C4-2B (cell line): ENCODE data around the gene CNTNAP1.

Experiments used
- ZFX ChIP-seq: fragments of 450-650 bp; IDR thresholded peaks from 2 replicates; pipeline ENCODE4 v1.6.1; 2017
- TF ChIP-seq, protein P1 (sequence below): fragments of 450-650 bp; conservative IDR thresholded peaks from 2 replicates; pipeline ENCODE4 v1.5.1; 2017; ENCODE audit warnings: mild to moderate bottlenecking

DNA sequence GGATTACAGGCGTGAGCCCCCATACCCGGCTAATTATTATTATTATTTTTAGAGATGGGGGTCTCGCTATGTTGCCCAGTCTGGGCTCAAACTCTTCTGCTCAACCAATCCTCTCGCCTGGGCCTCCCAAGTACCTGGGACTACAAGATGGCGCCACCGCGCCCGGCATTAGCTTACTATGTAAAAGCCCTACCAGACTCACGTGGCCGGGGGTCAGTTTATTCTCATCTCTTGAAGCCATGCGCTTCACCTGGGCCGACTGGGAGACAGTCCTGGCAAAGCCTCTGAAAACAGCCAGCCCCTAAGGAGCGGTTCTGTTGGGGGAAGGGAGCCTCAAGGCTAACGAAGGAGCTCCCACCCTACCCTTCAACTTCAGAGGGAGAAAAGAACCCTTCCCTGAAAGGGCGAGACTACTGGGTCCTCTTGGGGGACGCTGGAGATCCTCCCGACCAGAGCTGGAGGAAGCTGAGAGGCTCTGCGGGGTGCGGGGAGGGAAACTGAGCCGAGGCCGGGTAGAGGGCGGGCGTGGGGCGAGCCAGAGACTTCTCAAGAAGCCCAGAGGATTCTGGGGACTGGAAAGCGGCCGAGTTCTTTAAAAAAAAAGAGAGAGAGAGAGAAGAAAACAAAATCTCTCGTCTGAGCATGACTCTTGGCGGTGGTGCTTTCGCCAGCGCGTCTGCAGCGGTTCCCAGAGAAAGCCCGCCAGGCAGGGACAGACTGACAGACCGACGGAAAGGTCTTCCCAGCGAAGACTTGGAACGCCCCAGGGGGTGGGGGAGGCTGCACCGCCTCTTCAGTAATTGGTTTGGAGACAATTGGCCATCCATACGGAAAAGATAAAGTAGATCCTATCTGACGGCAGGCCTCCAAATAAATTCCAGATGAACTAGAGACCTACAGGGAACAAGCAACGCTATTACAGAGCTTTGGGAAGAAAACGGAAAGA lies 28.9 kb upstream of the CNTNAP1 start:
- TF ChIP-seq, protein P1, sequence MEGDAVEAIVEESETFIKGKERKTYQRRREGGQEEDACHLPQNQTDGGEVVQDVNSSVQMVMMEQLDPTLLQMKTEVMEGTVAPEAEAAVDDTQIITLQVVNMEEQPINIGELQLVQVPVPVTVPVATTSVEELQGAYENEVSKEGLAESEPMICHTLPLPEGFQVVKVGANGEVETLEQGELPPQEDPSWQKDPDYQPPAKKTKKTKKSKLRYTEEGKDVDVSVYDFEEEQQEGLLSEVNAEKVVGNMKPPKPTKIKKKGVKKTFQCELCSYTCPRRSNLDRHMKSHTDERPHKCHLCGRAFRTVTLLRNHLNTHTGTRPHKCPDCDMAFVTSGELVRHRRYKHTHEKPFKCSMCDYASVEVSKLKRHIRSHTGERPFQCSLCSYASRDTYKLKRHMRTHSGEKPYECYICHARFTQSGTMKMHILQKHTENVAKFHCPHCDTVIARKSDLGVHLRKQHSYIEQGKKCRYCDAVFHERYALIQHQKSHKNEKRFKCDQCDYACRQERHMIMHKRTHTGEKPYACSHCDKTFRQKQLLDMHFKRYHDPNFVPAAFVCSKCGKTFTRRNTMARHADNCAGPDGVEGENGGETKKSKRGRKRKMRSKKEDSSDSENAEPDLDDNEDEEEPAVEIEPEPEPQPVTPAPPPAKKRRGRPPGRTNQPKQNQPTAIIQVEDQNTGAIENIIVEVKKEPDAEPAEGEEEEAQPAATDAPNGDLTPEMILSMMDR, result no peak
- no peak for TF ChIP-seq ZFX
